Memory B cell (primary cell): ENCODE measurements around the gene HOXD4.

ENCODE experiments used
- ATAC-seq: fragments of 150-1000 bp; cut with Tn5 transposase; 2 replicates; pipeline ENCODE4 v1.10.0; 2021; ENCODE audit warnings: low read depth, mild to moderate bottlenecking, moderate library complexity
- DNase-seq, 2 donors: peaks; one replicate each; pipeline ENCODE4 v3.0.0; 2022; ENCODE audit warnings: low spot score in 2 of 2
- H3K27ac Mint-ChIP-seq: one replicate; pipeline ENCODE4 v1.8.0; 2022; ENCODE audit warnings: mild to moderate bottlenecking, moderate library complexity, mixed read lengths
- H3K27me3 Mint-ChIP-seq: one replicate; pipeline ENCODE4 v1.8.0; 2022; ENCODE audit warnings: mixed read lengths
- H3K36me3 Mint-ChIP-seq: one replicate; pipeline ENCODE4 v1.8.0; 2022; ENCODE audit warnings: mild to moderate bottlenecking, mixed read lengths
- H3K4me1 Mint-ChIP-seq: one replicate; pipeline ENCODE4 v1.8.0; 2022; ENCODE audit warnings: mixed read lengths
- H3K4me3 Mint-ChIP-seq: one replicate; pipeline ENCODE4 v1.8.0; 2022; ENCODE audit warnings: mild to moderate bottlenecking, moderate library complexity, mixed read lengths
- H3K9me3 Mint-ChIP-seq: one replicate; pipeline ENCODE4 v1.8.0; 2022; ENCODE audit warnings: mixed read lengths

The HOXD4 gene

GRCh38 chr2:176160251-176160985, 9.1 kb downstream of the HOXD4 start:
- peaks cover 5% of the 10 kb centered on the region for H3K4me1 Mint-ChIP-seq
- peaks cover 2% of the 10 kb centered on the region for H3K36me3 Mint-ChIP-seq
- H3K4me3 Mint-ChIP-seq = no peak overlapping the region
- H3K27ac Mint-ChIP-seq = no peak overlapping the region
- peaks cover 12% of the 10 kb centered on the region for H3K9me3 Mint-ChIP-seq
- ATAC-seq = no peak
- DNase-seq = no peak
- peaks cover 29% of the 10 kb centered on the region for H3K27me3 Mint-ChIP-seq

DNA sequence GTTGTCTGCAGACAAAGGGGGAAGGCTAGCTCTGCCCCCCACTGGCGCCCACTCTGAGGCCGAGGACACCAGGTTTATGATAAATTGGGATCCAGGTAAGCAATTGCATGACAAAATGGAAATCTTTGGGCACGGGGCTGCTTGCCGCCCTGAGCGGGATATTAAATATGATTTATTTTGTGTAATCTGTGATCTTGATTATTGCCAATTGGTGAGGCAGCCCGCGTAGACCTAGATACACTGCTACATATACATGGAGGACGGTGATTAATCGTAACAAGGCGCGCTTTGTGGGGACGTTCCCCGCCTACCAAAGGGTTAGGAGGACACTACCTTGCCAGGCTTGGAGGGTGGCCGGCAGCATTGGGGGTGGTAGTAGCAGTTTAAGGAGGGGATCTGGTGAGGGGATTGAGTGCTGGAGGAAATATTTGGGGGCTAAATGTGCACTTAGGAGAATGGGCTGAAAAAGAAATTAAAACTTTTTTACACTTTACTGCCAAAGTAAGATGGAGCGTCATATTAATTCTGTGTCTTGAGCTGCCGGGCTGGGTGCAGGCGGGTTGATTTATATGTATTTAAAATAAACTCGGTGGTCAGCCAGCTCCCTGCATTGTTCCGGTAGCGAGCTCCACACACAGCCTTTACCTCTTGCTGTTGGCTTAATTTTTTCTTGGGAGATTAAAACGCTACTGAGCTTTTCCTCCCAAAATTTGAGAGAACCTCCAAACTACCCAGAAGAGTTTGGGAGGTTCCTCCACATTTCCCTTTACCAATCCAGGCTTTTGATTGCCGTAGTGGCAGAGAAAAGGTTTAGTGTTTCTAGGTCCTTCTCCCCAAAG, 9.9 kb downstream of the HOXD4 start:
- Mint-ChIP-seq H3K36me3 (peaks cover 2% of the 10 kb centered on the region), H3K4me1 (peaks cover 5% of the 10 kb centered on the region), H3K27me3 (peaks cover 34% of the 10 kb centered on the region), H3K4me3 (no peak overlapping the region), H3K9me3 (peaks cover 12% of the 10 kb centered on the region), H3K27ac (no peak overlapping the region)
- ATAC-seq (no peak), DNase-seq (no peak)

DNA sequence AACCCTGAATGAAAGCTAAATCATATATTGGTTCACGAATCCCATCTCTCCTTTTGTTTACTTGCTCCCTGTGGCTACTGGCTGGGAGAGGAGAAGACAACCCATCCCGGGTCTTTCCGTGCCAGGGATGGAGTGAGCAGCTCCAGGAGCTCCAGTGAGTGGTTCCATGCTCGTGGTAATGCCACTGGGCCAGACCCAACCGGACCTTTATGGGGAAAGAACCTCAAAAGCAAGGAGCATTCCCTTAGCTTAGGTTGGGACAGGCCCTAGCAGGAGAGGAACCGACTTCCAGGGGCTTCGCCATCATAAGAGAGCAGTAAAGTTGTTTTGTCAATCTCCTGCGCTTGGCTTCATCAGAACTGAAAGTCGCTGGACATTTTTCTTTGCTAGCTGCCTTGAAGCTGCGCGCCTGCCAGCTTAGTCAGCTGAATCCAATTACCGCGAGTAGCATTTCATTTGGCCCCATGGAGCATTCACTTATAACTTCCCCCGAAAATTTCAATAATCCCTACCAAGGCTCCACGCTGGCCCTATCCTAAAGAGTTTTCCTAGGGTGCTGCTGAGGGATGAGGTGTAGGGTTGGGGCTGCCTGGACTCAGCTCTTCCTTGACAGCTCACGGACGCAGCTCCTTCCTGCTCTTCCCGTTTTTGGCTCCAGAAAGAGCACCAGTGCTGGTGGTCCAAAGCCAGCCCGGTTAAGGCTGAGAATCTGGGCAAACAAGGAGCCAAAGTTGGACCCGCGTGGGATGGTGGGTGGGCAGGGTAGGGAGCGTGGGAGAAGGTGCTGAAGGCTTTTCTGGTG, 10.7 kb downstream of the HOXD4 start:
- H3K9me3 Mint-ChIP-seq = peaks cover 12% of the 10 kb centered on the region
- no peak overlapping the region for H3K4me3 Mint-ChIP-seq
- H3K27ac Mint-ChIP-seq = no peak overlapping the region
- H3K4me1 Mint-ChIP-seq = peaks cover 5% of the 10 kb centered on the region
- peaks cover 40% of the 10 kb centered on the region for H3K27me3 Mint-ChIP-seq
- peaks cover 2% of the 10 kb centered on the region for H3K36me3 Mint-ChIP-seq
- DNase-seq = no peak
- no peak for ATAC-seq

GRCh38 chr2:176162911-176163671, 11.7 kb downstream of the HOXD4 start:
- Mint-ChIP-seq H3K36me3 (no peaks in the 10 kb centered on the region), H3K9me3 (peaks cover 10% of the 10 kb centered on the region), H3K4me3 (no peak overlapping the region), H3K4me1 (peaks cover 2% of the 10 kb centered on the region), H3K27me3 (peaks cover 36% of the 10 kb centered on the region), H3K27ac (no peak overlapping the region)
- no peak for ATAC-seq
- no peak for DNase-seq

DNA sequence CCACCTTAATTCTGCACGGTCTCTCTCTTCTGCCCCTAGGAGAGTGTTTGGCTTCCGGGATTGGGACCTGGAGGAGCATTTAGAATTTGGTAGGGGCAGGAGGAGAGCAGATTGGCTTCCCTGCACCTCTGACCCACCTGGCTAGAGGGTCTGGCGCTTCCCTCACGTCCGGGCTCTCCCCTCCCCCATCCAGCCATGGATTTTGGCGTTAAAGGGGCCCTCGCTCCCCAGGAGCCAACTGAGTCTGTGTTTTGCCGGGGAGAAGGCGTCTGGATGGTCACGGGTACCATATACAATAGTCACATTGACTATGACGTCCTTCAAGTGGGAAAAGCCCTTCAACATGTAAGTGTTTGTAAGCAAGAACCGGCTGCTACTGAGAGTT, 12.3 kb downstream of the HOXD4 start:
- Mint-ChIP-seq H3K36me3 (no peaks in the 10 kb centered on the region), H3K4me1 (no peaks in the 10 kb centered on the region), H3K9me3 (peaks cover 10% of the 10 kb centered on the region), H3K27ac (no peak overlapping the region), H3K27me3 (peaks cover 34% of the 10 kb centered on the region), H3K4me3 (no peak overlapping the region)
- DNase-seq (no peak), ATAC-seq (no peak)

DNA sequence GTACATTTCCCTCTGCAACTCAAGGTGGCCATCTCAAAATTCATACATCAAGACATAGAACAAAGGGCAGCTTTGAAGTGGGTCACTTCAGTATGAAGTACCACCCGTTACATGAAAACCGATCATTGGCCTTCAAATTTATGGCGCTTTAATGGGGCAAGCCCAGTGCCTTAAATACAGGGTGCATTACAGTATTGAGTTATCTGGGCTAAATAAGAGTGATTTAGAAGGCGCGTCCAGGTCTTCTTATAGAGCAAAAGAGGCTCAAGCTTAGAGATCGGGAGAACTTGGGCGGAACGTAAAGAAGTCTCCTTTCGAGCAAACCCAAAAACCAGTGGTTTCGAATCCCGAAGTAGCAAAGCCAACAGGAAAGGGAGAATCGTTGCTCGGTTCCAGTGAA, 12.9 kb downstream of the HOXD4 start:
- Mint-ChIP-seq H3K27ac (no peak overlapping the region), H3K36me3 (no peaks in the 10 kb centered on the region), H3K4me3 (no peak overlapping the region), H3K4me1 (no peaks in the 10 kb centered on the region), H3K27me3 (peaks cover 34% of the 10 kb centered on the region), H3K9me3 (peaks cover 10% of the 10 kb centered on the region)
- ATAC-seq (no peak), DNase-seq (no peak)

- Mint-ChIP-seq H3K27ac (no peak overlapping the region), H3K9me3 (peaks cover 10% of the 10 kb centered on the region), H3K4me3 (no peak overlapping the region), H3K27me3 (peaks cover 39% of the 10 kb centered on the region), H3K36me3 (no peaks in the 10 kb centered on the region), H3K4me1 (no peaks in the 10 kb centered on the region)
- DNase-seq = no peak
- no peak for ATAC-seq
Measured at GRCh38 chr2:176164611-176165369, 13.4 kb downstream of the HOXD4 start.

DNA sequence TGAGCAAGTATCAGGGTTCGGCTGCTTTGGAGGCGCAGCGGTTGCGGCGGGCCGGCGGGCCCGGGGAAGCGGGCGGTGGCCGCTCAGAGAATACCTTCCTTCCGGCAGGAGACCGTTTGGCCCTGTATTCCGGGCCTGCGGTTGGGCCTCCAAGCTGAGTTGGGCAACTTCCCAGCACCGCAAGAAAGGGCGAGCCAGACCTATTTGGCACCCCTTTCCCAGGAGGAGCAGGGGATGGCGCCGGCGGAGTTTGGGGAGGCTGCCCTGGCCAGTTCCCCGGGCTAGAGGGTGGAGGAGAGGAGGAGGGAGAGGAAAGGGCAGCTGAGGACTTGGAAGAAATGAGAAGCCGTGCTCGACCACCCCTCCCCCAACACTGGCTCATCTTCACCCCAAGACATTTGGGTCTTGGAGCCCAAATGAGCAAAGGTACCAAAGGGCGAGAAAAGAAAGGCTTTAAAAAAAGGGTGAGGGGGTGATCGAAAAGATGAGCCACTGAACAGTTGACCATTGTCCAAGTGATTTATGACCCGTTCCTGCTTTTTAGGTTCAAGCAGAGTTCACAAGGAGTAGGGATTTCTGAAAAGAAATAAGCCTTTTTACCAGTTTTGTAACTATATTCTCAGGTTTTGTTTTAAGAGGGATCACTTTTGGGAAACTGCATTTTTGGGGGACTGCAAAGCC, 14.2 kb downstream of the HOXD4 start:
- H3K4me3 Mint-ChIP-seq = no peak overlapping the region
- no peak for ATAC-seq
- H3K4me1 Mint-ChIP-seq = no peaks in the 10 kb centered on the region
- H3K36me3 Mint-ChIP-seq = no peaks in the 10 kb centered on the region
- DNase-seq = no peak
- peaks cover 38% of the 10 kb centered on the region for H3K27me3 Mint-ChIP-seq
- peaks cover 10% of the 10 kb centered on the region for H3K9me3 Mint-ChIP-seq
- H3K27ac Mint-ChIP-seq = no peak overlapping the region

DNA sequence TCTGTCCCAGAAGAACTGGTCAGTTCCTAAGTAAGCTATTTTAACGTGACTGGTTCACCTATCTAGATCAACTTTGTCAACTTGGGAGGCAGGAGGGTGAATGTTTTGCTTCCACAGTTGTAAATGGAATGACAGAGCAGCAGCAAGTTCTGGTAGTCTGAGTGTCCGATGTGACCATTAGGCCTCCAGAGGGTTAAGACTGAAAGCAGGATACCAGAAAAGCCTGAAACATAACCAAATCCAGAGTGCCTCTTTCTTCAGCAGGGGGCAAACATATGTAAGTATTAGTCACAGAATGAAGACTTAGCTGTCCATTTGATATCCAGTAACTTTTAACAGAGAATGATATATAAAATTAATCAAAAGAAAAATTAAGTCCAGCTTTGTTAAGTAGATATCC, 14.9 kb downstream of the HOXD4 start:
- Mint-ChIP-seq H3K36me3 (no peaks in the 10 kb centered on the region), H3K9me3 (peaks cover 8% of the 10 kb centered on the region), H3K4me1 (no peaks in the 10 kb centered on the region), H3K27me3 (peaks cover 37% of the 10 kb centered on the region), H3K27ac (no peak overlapping the region), H3K4me3 (no peak overlapping the region)
- no peak for DNase-seq
- no peak for ATAC-seq

GRCh38 chr2:176167398-176167797, 16.0 kb downstream of the HOXD4 start:
- H3K4me3 Mint-ChIP-seq = no peak overlapping the region
- peaks cover 8% of the 10 kb centered on the region for H3K9me3 Mint-ChIP-seq
- H3K4me1 Mint-ChIP-seq = no peaks in the 10 kb centered on the region
- ATAC-seq = no peak
- no peak for DNase-seq
- peaks cover 38% of the 10 kb centered on the region for H3K27me3 Mint-ChIP-seq
- no peak overlapping the region for H3K27ac Mint-ChIP-seq
- no peaks in the 10 kb centered on the region for H3K36me3 Mint-ChIP-seq

GRCh38 chr2:176169181-176169580, 17.8 kb downstream of the HOXD4 start:
- Mint-ChIP-seq H3K27me3 (peaks cover 30% of the 10 kb centered on the region), H3K27ac (no peak overlapping the region), H3K36me3 (no peaks in the 10 kb centered on the region), H3K4me3 (no peak overlapping the region), H3K9me3 (peaks cover 1% of the 10 kb centered on the region), H3K4me1 (peaks cover 3% of the 10 kb centered on the region)
- ATAC-seq (no peak), DNase-seq (no peak)

GRCh38 chr2:176169711-176170110, 18.4 kb downstream of the HOXD4 start:
- Mint-ChIP-seq H3K9me3 (no peaks in the 10 kb centered on the region), H3K27ac (no peak overlapping the region), H3K36me3 (no peaks in the 10 kb centered on the region), H3K4me3 (no peak overlapping the region), H3K4me1 (peaks cover 3% of the 10 kb centered on the region), H3K27me3 (peaks cover 28% of the 10 kb centered on the region)
- no peak for ATAC-seq
- DNase-seq = no peak
